T-helper 1 cell treated with Interleukin-12 subunit alpha and Interleukin-12 subunit beta and Interleukin-4 antibody, amounts not matched to agents 30 μg/mL and 1 μg/mL, for 36 hours (primary cell): ENCODE data around the gene MICAL1.

ENCODE experiments used
- H3K27ac Mint-ChIP-seq: one replicate; pipeline ENCODE4 v1.8.0; 2021; ENCODE audit warnings: mild to moderate bottlenecking, mixed read lengths
- H3K27me3 Mint-ChIP-seq: one replicate; pipeline ENCODE4 v1.8.0; 2021; ENCODE audit warnings: low read depth, mixed read lengths
- H3K36me3 Mint-ChIP-seq: one replicate; pipeline ENCODE4 v1.8.0; 2021; ENCODE audit warnings: low read depth, mixed read lengths
- H3K4me1 Mint-ChIP-seq: one replicate; pipeline ENCODE4 v1.8.0; 2021; ENCODE audit warnings: low read depth, mixed read lengths
- H3K4me3 Mint-ChIP-seq: one replicate; pipeline ENCODE4 v1.8.0; 2021; ENCODE audit warnings: mild to moderate bottlenecking, moderate library complexity, mixed read lengths
- H3K9me3 Mint-ChIP-seq: one replicate; pipeline ENCODE4 v1.8.0; 2021; ENCODE audit warnings: mixed read lengths

MICAL1 gene

GRCh38 chr6:109483735-109484057, 28.1 kb upstream of the MICAL1 start:
- no peaks in the 10 kb centered on the region for H3K9me3 Mint-ChIP-seq
- peaks cover 41% of the 10 kb centered on the region for H3K4me1 Mint-ChIP-seq
- H3K27ac Mint-ChIP-seq: peak overlapping the region; percentile 47
- H3K36me3 Mint-ChIP-seq: peaks cover 32% of the 10 kb centered on the region
- peaks cover 4% of the 10 kb centered on the region for H3K27me3 Mint-ChIP-seq
- peak overlapping the region; percentile 73 for H3K4me3 Mint-ChIP-seq

DNA sequence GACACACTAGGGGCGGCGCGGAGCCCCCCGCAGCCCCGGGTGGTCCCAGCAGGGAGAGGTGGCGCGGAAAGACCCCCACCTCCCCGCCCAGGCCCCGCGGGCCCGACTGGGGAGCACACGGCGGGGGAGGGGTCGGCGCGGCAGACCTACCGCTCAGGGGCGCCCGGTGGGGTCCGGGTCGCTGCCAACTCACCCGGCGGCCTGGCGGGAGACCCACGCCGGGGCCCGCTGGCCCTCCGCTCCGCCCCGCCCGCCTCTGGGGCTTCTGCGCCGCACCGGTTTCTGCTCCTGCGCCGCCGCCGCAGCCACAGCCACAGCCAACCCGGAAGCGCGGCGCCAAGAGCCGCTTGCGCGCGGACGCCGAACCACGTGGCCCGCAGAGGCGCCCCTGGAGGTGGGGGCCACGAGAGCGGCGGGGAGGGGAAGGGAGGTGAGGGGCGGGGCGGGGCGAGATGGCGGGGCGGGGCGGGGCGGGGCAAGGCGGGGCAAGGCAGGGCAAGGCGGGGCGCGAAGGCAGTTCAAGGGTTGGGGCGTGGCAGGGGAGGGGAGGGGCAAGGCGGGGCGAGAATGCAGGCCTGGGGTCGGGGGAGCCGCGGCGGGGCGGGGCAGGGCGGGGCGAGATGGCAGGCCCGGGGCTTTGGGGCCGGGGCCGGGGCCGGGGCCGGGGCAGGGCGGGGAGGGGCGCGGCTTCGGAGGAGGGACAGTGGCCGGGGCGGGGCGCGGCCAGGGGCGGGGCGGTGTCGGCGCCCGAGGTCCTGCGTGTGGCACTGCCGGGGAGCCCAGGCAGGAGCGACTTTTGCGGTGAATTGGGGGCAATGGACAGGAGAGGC, 27.5 kb upstream of the MICAL1 start, which contains the start of gene ZBTB24:
Gene ZBTB24 (minus strand): TSS at position 315 of the 830 bp plus-strand sequence. CDS start 1,193 bp downstream, outside the sequence.
- H3K4me3 Mint-ChIP-seq: peak within 1 kb of the TSS; percentile 96
- peak within 1 kb of the TSS; percentile 86 for H3K27ac Mint-ChIP-seq
- H3K4me1 Mint-ChIP-seq: peaks cover 46% of the 10 kb centered on the region
- H3K36me3 Mint-ChIP-seq: peaks cover 37% of the 10 kb centered on the region
- no peaks in the 10 kb centered on the region for H3K9me3 Mint-ChIP-seq
- H3K27me3 Mint-ChIP-seq: peaks cover 4% of the 10 kb centered on the region

- Mint-ChIP-seq H3K36me3 (peaks cover 53% of the 10 kb centered on the region), H3K4me1 (peaks cover 59% of the 10 kb centered on the region), H3K27ac (peak overlapping the region; percentile 86), H3K9me3 (no peaks in the 10 kb centered on the region), H3K27me3 (no peaks in the 10 kb centered on the region), H3K4me3 (peak overlapping the region; percentile 96)
These were observed 25.5 kb upstream of the MICAL1 start for GRCh38 chr6:109480993-109481480.

DNA sequence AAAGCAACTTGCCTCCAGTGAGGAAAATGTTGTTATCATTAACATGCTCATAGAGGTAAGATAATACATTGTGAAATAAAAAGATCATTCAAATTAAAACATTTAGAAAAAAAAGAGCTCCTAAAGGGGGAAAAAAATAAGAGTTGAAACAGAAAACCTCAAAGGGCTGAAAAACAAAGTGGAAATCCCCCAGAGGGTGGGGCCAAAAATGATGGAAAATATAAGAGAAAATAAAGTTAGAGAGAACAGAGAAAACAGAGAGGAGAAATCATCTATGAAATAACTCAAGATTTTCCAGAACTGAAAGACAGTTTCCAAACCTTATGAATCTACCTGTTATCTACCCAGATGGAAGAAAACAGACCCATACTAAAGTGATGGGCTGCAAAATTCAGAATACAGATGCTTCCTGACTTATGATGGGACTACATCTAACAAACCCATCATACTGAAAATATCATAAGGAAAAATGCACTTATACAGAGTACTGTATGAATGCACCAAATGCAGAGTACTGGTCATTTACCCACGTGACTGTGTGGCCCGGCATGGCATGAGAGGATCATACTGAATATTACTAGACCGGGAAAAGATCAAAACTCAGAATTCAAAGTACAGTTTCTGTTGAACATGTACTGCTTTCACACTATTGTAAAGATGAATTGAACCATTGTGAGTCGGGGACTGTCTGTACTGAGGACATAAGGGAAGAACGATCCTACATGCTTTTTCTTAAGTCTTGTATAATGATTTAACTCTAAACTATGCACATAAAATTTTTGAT, 23.5 kb upstream of the MICAL1 start:
- Mint-ChIP-seq H3K27ac (peak overlapping the region; percentile 91), H3K36me3 (peaks cover 67% of the 10 kb centered on the region), H3K4me3 (peak overlapping the region; percentile 88), H3K27me3 (no peaks in the 10 kb centered on the region), H3K4me1 (peaks cover 64% of the 10 kb centered on the region), H3K9me3 (no peaks in the 10 kb centered on the region)

DNA sequence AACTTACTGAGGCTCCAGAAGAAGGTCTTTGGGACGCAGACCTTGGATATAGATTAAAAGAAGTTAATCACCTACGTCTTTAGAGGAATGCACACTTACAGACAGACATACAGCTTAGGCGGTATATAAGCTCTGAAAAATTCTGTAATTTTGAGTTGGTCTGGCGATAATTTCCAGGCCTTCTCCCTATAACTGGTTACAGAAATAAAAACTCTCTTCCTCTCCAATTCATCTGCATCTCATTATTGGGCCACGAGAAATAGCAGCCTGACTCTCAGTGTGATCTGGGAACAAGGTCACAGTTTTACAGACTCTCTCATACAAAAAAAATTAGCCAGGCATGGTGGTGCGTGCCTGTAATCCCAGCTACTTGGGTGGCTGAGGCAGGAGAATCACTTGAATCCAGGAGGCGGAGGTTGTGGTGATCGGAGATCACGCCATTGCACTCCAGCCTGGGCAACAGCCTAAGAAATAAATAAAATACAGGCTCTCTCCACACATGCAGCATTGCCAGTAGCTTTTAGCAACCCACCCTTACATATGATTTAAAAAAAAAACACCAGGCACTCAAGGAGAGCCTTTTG, 22.7 kb upstream of the MICAL1 start:
- H3K27me3 Mint-ChIP-seq: no peaks in the 10 kb centered on the region
- H3K4me3 Mint-ChIP-seq: peak overlapping the region; percentile 88

GRCh38 chr6:109477725-109478124, 22.2 kb upstream of the MICAL1 start:
- Mint-ChIP-seq H3K27ac (peak overlapping the region; percentile 91), H3K9me3 (no peaks in the 10 kb centered on the region), H3K27me3 (no peaks in the 10 kb centered on the region), H3K4me1 (peaks cover 70% of the 10 kb centered on the region), H3K36me3 (peaks cover 76% of the 10 kb centered on the region), H3K4me3 (peak overlapping the region; percentile 88)

More for the DNA sequence above, 22.7 kb upstream of the MICAL1 start:
- H3K36me3 Mint-ChIP-seq: peaks cover 70% of the 10 kb centered on the region
- peaks cover 64% of the 10 kb centered on the region for H3K4me1 Mint-ChIP-seq
- peak overlapping the region; percentile 91 for H3K27ac Mint-ChIP-seq
- H3K9me3 Mint-ChIP-seq: no peaks in the 10 kb centered on the region

GRCh38 chr6:109477184-109477583, 21.6 kb upstream of the MICAL1 start:
- peak overlapping the region; percentile 91 for H3K27ac Mint-ChIP-seq
- peaks cover 79% of the 10 kb centered on the region for H3K36me3 Mint-ChIP-seq
- peaks cover 76% of the 10 kb centered on the region for H3K4me1 Mint-ChIP-seq
- H3K9me3 Mint-ChIP-seq: no peaks in the 10 kb centered on the region
- H3K4me3 Mint-ChIP-seq: peak overlapping the region; percentile 88
- H3K27me3 Mint-ChIP-seq: no peaks in the 10 kb centered on the region

- peaks cover 77% of the 10 kb centered on the region for H3K4me1 Mint-ChIP-seq
- H3K36me3 Mint-ChIP-seq: peaks cover 80% of the 10 kb centered on the region
- no peak overlapping the region for H3K4me3 Mint-ChIP-seq
These were observed 20.1 kb upstream of the MICAL1 start for GRCh38 chr6:109475625-109476024.

GRCh38 chr6:109474995-109475394, 19.4 kb upstream of the MICAL1 start:
- Mint-ChIP-seq H3K36me3 (peaks cover 79% of the 10 kb centered on the region), H3K4me3 (no peak overlapping the region), H3K27me3 (no peaks in the 10 kb centered on the region), H3K4me1 (peaks cover 76% of the 10 kb centered on the region), H3K9me3 (no peaks in the 10 kb centered on the region), H3K27ac (no peak overlapping the region)

More at GRCh38 chr6:109475625-109476024, 20.1 kb upstream of the MICAL1 start:
- no peaks in the 10 kb centered on the region for H3K27me3 Mint-ChIP-seq
- no peaks in the 10 kb centered on the region for H3K9me3 Mint-ChIP-seq
- no peak overlapping the region for H3K27ac Mint-ChIP-seq

GRCh38 chr6:109473120-109473519, 17.5 kb upstream of the MICAL1 start:
- H3K27me3 Mint-ChIP-seq: no peaks in the 10 kb centered on the region

DNA sequence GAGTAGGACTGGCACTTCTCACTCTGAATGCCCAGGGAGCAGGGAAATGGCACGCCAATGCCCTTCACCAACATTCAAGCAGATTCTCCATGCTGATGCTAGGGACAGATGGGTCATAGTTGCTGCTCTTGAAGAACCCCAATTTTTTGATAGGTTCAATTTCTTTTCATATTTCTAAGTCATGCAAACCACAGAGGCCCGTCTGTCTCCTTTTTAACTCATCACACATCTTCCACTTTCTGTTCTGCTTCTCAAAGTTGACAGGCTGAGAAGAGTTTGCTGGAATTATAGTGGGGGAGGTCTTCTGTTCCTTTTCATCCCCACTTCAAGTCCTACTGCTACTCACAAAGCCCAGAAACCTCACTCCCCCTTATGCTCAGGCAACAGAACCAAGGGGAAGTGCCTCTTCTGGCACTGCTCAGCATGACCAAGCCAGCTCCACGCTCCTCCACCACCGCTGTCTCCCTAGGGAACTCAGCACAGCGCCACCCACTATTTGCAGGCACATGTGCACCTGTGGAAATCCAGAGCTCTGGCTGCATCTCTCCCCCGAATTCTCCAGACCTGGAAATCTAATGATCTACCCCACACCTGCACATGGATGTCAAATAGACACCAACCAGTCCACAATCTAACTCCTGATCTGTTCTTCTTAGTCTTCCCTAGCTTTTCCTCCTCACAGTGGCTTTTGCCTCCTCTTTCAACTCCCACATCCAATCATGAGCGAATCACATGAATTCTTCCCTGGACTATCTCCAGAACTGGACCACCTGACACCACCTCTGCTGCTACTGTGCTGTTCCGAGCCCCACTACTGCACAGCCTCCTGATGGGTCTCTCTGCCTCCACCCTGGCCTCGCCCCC, 16.8 kb upstream of the MICAL1 start:
- Mint-ChIP-seq H3K27ac (peak overlapping the region; percentile 61), H3K4me1 (peaks cover 69% of the 10 kb centered on the region), H3K27me3 (no peaks in the 10 kb centered on the region), H3K4me3 (peak overlapping the region; percentile 39), H3K9me3 (no peaks in the 10 kb centered on the region), H3K36me3 (peaks cover 82% of the 10 kb centered on the region)

More at GRCh38 chr6:109473120-109473519, 17.5 kb upstream of the MICAL1 start:
- H3K9me3 Mint-ChIP-seq: no peaks in the 10 kb centered on the region
- H3K4me1 Mint-ChIP-seq: peaks cover 71% of the 10 kb centered on the region
- H3K4me3 Mint-ChIP-seq: no peak overlapping the region
- H3K27ac Mint-ChIP-seq: peak overlapping the region; percentile 47
- H3K36me3 Mint-ChIP-seq: peaks cover 81% of the 10 kb centered on the region

DNA sequence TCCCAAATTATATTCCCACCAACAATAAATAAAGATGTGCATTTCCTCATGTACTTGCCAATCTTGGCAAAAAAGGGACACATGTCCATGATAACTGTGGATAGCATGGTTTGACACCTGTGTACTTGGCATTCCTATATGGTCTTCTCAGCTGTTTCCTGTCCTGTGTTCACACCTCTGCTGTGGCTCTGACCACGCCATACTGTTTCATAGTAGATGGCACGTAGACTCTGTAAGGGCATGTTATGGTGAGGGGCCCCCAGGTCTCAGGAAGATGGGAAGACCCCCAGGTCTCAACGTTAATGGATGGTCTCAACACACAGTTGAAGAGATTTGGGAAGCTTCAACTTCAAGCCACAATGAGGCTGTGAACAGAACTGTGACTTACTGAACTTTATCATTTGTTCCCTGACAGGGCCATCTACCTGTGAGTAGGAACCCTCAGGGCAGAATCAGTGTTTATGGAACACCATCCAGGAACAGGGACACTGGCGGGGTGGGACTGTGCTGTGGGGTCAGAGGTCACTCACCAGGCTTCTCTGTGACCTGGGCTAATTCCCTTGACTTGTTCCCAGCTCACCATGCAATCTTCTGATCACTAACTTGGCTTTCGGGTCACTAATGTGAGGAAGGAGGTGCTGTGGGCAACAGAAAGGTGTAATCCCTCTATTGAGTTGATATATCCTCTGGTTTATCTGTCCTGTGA, 15.7 kb upstream of the MICAL1 start:
- Mint-ChIP-seq H3K27ac (peak overlapping the region; percentile 61), H3K36me3 (peaks cover 82% of the 10 kb centered on the region), H3K4me1 (peaks cover 63% of the 10 kb centered on the region), H3K9me3 (no peaks in the 10 kb centered on the region), H3K4me3 (no peak overlapping the region), H3K27me3 (no peaks in the 10 kb centered on the region)

GRCh38 chr6:109469591-109470189, 14.1 kb upstream of the MICAL1 start:
- peaks cover 56% of the 10 kb centered on the region for H3K4me1 Mint-ChIP-seq

More at GRCh38 chr6:109469591-109470189, 14.1 kb upstream of the MICAL1 start:
- peak overlapping the region; percentile 42 for H3K27ac Mint-ChIP-seq
- peaks cover 81% of the 10 kb centered on the region for H3K36me3 Mint-ChIP-seq
- no peaks in the 10 kb centered on the region for H3K9me3 Mint-ChIP-seq
- H3K4me3 Mint-ChIP-seq: no peak overlapping the region
- no peaks in the 10 kb centered on the region for H3K27me3 Mint-ChIP-seq
